ENCODE data around the gene FYB1. TPM values are rescaled to one million over a fixed set of nuclear protein-coding genes. Genes with fewer than 3 reads are reported as not detected.

The FYB1 gene
- total and polyA plus RNA-seq, 2 experiments from 2014 or later = 1.1 to 2.4 TPM

GRCh38 chr5:39226558-39226957 is 7.2 kb upstream of the FYB1 start:
- Histone ChIP-seq H3K36me3 (replicated peaks; ENCODE audit: insufficient read depth, low read depth) (no peaks in the 10 kb centered on the region), H3K9me3 (ENCODE audit: low read depth) (no peaks in the 10 kb centered on the region), H3K27me3 (no peaks in the 10 kb centered on the region), H3K4me2 (no peak overlapping the region), H2AFZ (no peak overlapping the region), H3K27ac (no peak overlapping the region), H3K9me2 (replicated peaks; ENCODE audit: insufficient read depth) (no peaks in the 10 kb centered on the region), H4K20me1 (ENCODE audit: insufficient read depth, poor library complexity, severe bottlenecking) (no peaks in the 10 kb centered on the region), H3K79me2 (no peaks in the 10 kb centered on the region), H3K4me1 (ENCODE audit: insufficient read depth) (peaks cover 6% of the 10 kb centered on the region), H3K4me3 (no peak overlapping the region)
- WGBS (ENCODE audit: low lambda C conversion rate, missing lambda C conversion rate) = 74% methylated on average over 1 of the region's 1 CpG
- DNase-seq (ENCODE audit: low spot score) = no peak
- TF ChIP-seq EZH2phosphoT487 (IDR thresholded peaks at IDR 0.05; ENCODE audit: low read depth, severe bottlenecking, unreplicated experiment) (no peak), CTCF (IDR thresholded peaks at IDR 0.05; ENCODE audit: poor library complexity) (no peak), EZH2 (IDR thresholded peaks at IDR 0.05; ENCODE audit: borderline replicate concordance) (no peak)

GRCh38 chr5:39226100-39226451 is 6.7 kb upstream of the FYB1 start:
- Histone ChIP-seq H3K4me2 (no peak overlapping the region), H3K4me1 (ENCODE audit: insufficient read depth) (peaks cover 6% of the 10 kb centered on the region), H4K20me1 (ENCODE audit: insufficient read depth, poor library complexity, severe bottlenecking) (no peaks in the 10 kb centered on the region), H3K9me2 (replicated peaks; ENCODE audit: insufficient read depth) (no peaks in the 10 kb centered on the region), H3K9me3 (ENCODE audit: low read depth) (no peaks in the 10 kb centered on the region), H3K4me3 (no peak overlapping the region), H3K36me3 (replicated peaks; ENCODE audit: insufficient read depth, low read depth) (no peaks in the 10 kb centered on the region), H3K79me2 (no peaks in the 10 kb centered on the region), H3K27me3 (no peaks in the 10 kb centered on the region), H2AFZ (no peak overlapping the region), H3K27ac (no peak overlapping the region)
- 47% methylated on average over 3 of the region's 3 CpGs for WGBS (ENCODE audit: low lambda C conversion rate, missing lambda C conversion rate)
- DNase-seq (ENCODE audit: low spot score) = no peak
- TF ChIP-seq EZH2phosphoT487 (IDR thresholded peaks at IDR 0.05; ENCODE audit: low read depth, severe bottlenecking, unreplicated experiment) (no peak), CTCF (IDR thresholded peaks at IDR 0.05; ENCODE audit: poor library complexity) (no peak), EZH2 (IDR thresholded peaks at IDR 0.05; ENCODE audit: borderline replicate concordance) (no peak)

GRCh38 chr5:39225405-39226099 is 6.2 kb upstream of the FYB1 start:
- Histone ChIP-seq H3K4me3 (no peak overlapping the region), H3K4me2 (no peak overlapping the region), H3K27ac (no peak overlapping the region), H3K9me3 (ENCODE audit: low read depth) (no peaks in the 10 kb centered on the region), H3K4me1 (ENCODE audit: insufficient read depth) (peaks cover 6% of the 10 kb centered on the region), H3K27me3 (no peaks in the 10 kb centered on the region), H3K36me3 (replicated peaks; ENCODE audit: insufficient read depth, low read depth) (no peaks in the 10 kb centered on the region), H3K9me2 (replicated peaks; ENCODE audit: insufficient read depth) (no peaks in the 10 kb centered on the region), H4K20me1 (ENCODE audit: insufficient read depth, poor library complexity, severe bottlenecking) (no peaks in the 10 kb centered on the region), H2AFZ (no peak overlapping the region), H3K79me2 (no peaks in the 10 kb centered on the region)
- DNase-seq (ENCODE audit: low spot score) = no peak
- TF ChIP-seq CTCF (IDR thresholded peaks at IDR 0.05; ENCODE audit: poor library complexity) = no peak
- no peak for TF ChIP-seq EZH2phosphoT487 (IDR thresholded peaks at IDR 0.05; ENCODE audit: low read depth, severe bottlenecking, unreplicated experiment)
- TF ChIP-seq EZH2 (IDR thresholded peaks at IDR 0.05; ENCODE audit: borderline replicate concordance) = no peak
- 87% methylated on average over 2 of the region's 2 CpGs for WGBS (ENCODE audit: low lambda C conversion rate, missing lambda C conversion rate)
